Panc1 (cell line): ENCODE data around the gene BNIP3.

Experiments
- CTCF ChIP-seq: fragments of 450-650 bp; IDR thresholded peaks from 2 replicates; pipeline ENCODE4 v1.5.1; 2017; ENCODE audit warnings: mild to moderate bottlenecking
- POLR2AphosphoS5 ChIP-seq: IDR thresholded peaks from 2 replicates; pipeline ENCODE4 v1.6.1; 2012; ENCODE audit warnings: mild to moderate bottlenecking, low read depth, low read length, moderate library complexity
- REST ChIP-seq, 2 experiments: IDR thresholded peaks; 2 replicates each; pipeline ENCODE4 v1.6.1; 2011 to 2012; ENCODE audit warnings: low read depth in 2 of 2, control low read depth in 1 of 2, low read length in 1 of 2, mild to moderate bottlenecking in 1 of 2, moderate library complexity in 1 of 2; ENCODE audit not compliant: insufficient read depth in 1 of 2
- SIN3A ChIP-seq: IDR thresholded peaks from 2 replicates; pipeline ENCODE4 v1.6.1; 2012; ENCODE audit warnings: low read depth, mild to moderate bottlenecking, low read length, moderate library complexity, borderline replicate concordance; ENCODE audit not compliant: insufficient read depth
- TCF7L2 ChIP-seq: IDR thresholded peaks from 2 replicates; pipeline ENCODE4 v1.6.1; 2011; ENCODE audit warnings: mild to moderate bottlenecking, low read depth, low read length, inconsistent platforms

- TF ChIP-seq CTCF (no peak), POLR2AphosphoS5 (no peak), TCF7L2 (no peak), SIN3A (no peak), REST (IDR thresholded peaks at IDR 0.05; ENCODE audit: insufficient read depth in 1 of 2, low read depth in 2 of 2, low read length in 1 of 2) (no peak)
These were observed 39.3 kb upstream of the BNIP3 start for GRCh38 chr10:132021046-132021445.
